GOT3 (cell line): ENCODE measurements around the gene CARF.
"Not testable (repeated sequence)": the region's sequence is repeated elsewhere in the genome, so short reads cannot be mapped to it uniquely, and the experiment has no call there.

Experiments
- DNase-seq: peaks from one replicate; lab custom pipeline; 2025; ENCODE audit warnings: mixed read lengths; lab: John Stamatoyannopoulos, UW

The CARF gene

GRCh38 chr2:202911512-202912341 lies at the start of gene CARF, which contains the start of gene WDR12:
CARF (plus strand) TSS chr2:202912275; CDS start chr2:202941903, 29,628 bp downstream.
WDR12 (minus strand) TSS chr2:202911673; CDS start chr2:202911476, 197 bp downstream.
- DNase-seq, result peak; percentile 71

GRCh38 chr2:202870431-202871299 lies 41.4 kb upstream of the CARF start:
- no peak for DNase-seq

GRCh38 chr2:202871300-202872141 lies 40.6 kb upstream of the CARF start, which contains the start of gene ICA1L:
ICA1L (minus strand) TSS chr2:202871766; CDS start chr2:202829009, 42,757 bp downstream.
- peak; percentile 37 for DNase-seq

- DNase-seq, result no peak
Observed at GRCh38 chr2:202877699-202878098, 34.4 kb upstream of the CARF start.

GRCh38 chr2:202881570-202881969 lies 30.5 kb upstream of the CARF start:
- no peak for DNase-seq

- DNase-seq, result no peak
Observed at GRCh38 chr2:202883987-202884675, 27.9 kb upstream of the CARF start.

GRCh38 chr2:202885190-202885589 lies 26.9 kb upstream of the CARF start:
- DNase-seq, result no peak

GRCh38 chr2:202905507-202905906 lies 6.6 kb upstream of the CARF start:
- DNase-seq, result not testable (repeated sequence)

- no peak for DNase-seq
Observed at GRCh38 chr2:202908186-202908585, 3.9 kb upstream of the CARF start.

GRCh38 chr2:202909394-202910192 lies 2.5 kb upstream of the CARF start:
- DNase-seq, result no peak

GRCh38 chr2:202910250-202910649 lies 1.8 kb upstream of the CARF start:
- not testable (repeated sequence) for DNase-seq

GRCh38 chr2:202910698-202911097 lies 1.4 kb upstream of the CARF start:
- DNase-seq, result no peak

- no peak for DNase-seq
Observed at GRCh38 chr2:202911203-202911511, 918 bp upstream of the CARF start.

- not testable (repeated sequence) for DNase-seq
Observed at GRCh38 chr2:202912342-202913201, 497 bp downstream of the CARF start.

- no peak for DNase-seq
Observed at GRCh38 chr2:202918860-202919259, 6.8 kb downstream of the CARF start.

GRCh38 chr2:202932425-202933138 lies 20.5 kb downstream of the CARF start:
- DNase-seq, result peak; percentile 28

GRCh38 chr2:202933139-202933510 lies 21.1 kb downstream of the CARF start:
- DNase-seq, result no peak

GRCh38 chr2:202933958-202934357 lies 21.9 kb downstream of the CARF start:
- DNase-seq, result no peak

GRCh38 chr2:202934456-202934855 lies 22.4 kb downstream of the CARF start:
- DNase-seq, result no peak
